Caki2 (cell line): ENCODE results near the gene KCNG4. TPM values are rescaled to one million over a fixed set of nuclear protein-coding genes. Genes with fewer than 3 reads are reported as not detected.

ENCODE experiments used
- DNase-seq: peaks from one replicate; pipeline ENCODE4 v3.0.0-alpha.2; 2015; ENCODE audit warnings: low read depth
- in situ Hi-C: cut with HindIII; loops from 2 replicates; pipeline ENCODE4 v1.10.0; 2016; ENCODE audit warnings: low sequenced_read_pairs, low pct_unique_long_range_greater_than_20kb, mixed read lengths
- total RNA-seq: library from RNA; depleted of rRNA; stranded (reverse); fragments of >200 nt; shearing (Covaris generic); gene quantifications from 2 replicates; pipeline ENCODE4 v1.2.3, GENCODE V29; 2014; ENCODE audit warnings: low replicate concordance

The KCNG4 gene
- total RNA-seq, 1 experiment from 2014 or later: not detected

DNA sequence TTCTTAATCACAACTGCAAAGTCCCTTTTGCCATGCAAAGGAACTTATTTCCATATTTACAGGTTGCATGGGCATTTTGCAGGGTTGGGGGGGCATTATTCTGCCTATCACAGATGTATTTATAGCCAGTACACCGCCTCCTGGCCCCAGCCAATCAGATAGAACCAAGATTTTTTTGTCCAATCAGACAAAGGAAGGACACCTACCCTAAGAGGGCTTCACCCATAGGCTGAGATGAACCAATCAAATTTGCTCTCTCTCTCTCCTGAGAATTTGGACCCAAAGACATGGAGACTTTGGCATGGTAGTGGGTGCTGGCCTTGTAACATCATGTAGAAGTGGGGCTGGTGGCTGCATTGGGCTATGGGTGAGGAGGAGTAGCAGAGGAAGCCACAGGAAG is 3.9 kb upstream of the KCNG4 start:
- in situ Hi-C loops: no loop called here
- DNase-seq: no peak

- in situ Hi-C loops: no loop called here
- DNase-seq: no peak
These were observed 3.0 kb upstream of the KCNG4 start for GRCh38 chr16:84242839-84243238.

GRCh38 chr16:84241778-84242177 is 2.0 kb upstream of the KCNG4 start:
- in situ Hi-C loops: no loop called here
- no peak for DNase-seq

DNA sequence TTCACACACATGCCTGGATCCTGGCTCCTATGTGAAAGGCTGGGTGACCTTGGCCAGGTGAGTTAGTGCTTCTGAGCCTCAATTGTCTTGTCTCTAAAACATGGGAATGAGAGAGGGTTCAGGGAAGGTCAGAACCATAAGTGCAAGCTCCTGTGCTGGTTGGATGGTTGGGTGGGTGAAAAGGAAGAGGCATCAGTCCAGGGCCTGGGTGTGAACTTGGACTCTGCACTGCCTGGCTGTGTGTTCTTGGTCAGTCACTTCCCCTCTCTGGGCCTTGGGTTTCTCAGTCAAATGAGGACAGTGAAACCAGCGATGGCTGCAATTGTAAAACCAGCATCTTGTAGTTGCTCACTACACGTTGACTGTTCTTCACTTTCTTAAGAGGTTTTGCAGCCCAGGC is 643 bp upstream of the KCNG4 start:
- no peak for DNase-seq
- in situ Hi-C loops: no loop called here

DNA sequence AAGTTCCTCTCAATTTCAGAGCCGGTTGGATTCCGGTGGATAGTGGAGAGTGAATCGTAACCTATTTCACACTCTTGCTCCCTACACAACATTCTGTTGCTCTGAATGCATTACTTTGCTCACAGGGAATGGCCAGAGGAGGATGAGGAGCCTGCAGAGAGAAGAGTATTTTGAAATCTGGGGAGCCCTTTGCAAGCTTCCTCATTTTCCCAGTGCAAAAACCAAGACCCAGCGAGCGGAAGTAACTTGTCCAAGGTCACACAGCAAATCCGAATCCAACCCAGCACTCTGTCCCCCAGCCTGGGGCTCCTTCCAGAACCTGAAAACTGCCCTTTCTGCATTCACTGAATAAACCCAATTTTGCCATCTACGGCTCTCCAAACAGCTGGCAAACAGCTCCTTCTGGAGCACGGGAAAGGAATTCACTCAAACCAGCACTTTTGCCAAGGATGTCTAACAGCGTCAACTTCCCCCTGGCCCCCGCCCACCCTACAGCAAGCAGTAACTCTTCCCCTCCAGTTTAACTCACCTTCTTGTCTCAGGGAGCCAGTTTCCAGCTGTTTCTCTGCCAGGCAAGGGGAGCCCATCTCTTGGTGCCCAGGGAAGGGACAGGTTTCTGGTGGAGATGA is 557 bp downstream of the KCNG4 start:
- no peak for DNase-seq
- in situ Hi-C loops: no loop called here

GRCh38 chr16:84237994-84238750 is 1.6 kb downstream of the KCNG4 start:
- in situ Hi-C loops: no loop called here
- no peak for DNase-seq

DNA sequence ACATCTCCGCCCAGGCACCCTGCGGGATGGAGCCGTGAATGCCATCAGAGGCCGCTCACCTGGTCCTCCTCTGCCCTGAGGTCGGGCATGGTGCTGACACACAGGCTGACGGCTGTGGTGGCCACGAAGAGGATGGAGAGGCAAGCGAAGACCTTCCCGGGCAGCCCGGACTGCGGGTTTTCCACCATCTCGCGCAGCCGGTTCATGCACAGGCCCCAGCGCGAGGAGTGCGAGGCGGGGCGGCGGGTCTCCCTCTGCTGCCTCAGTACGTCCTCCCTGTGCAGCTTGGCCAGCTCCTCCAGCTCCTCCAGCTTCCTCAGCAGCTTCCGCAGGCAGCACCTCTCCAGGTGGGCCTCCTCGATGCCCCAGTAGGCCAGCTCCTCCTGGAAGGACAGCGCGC is 3.1 kb downstream of the KCNG4 start:
- in situ Hi-C loops: no loop called here

DNA sequence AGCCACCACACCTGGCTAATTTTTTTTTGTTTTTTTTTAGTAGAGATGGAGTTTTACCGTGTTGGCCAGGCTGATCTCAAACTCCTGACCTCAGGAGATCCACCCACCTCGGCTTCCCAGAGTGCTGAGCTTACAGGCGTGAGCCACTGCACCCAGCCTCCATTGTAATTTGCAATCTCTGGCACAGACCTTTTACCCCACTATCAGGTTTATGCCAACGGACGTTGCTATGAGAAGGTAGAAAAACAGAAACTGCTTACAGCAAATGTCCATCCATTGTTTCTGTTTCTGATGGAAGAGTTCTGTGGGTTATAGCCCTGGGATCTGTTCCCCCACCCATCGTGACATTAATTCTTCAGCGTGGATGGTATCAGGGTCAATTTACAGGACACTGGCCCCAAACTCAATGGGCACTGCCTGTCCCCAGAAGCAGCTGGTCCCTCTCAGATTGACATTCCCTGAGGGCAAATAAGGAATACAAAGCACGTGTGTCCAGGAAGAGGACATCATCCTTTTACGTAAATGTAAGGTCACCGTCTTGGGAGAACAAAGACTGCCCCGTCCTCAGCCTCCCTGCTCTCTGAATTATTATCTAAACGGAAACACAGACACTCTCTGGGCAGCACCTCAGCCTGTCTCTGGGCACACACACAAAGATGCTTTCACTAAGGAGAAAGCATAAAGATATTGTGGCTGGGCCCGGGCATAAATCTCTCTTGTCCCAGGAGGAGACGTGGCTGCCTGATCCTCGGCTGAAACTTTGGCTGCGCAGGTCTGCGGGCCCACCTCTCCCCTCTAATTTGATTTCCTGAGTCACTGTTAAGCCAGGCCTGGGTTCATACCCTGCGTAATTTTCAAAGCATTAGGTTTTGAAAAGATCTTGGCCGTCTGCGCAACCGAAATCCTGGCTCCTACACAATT is 5.2 kb downstream of the KCNG4 start:
- in situ Hi-C loops: no loop called here
- no peak for DNase-seq

More for the DNA sequence above, 3.1 kb downstream of the KCNG4 start:
- DNase-seq: no peak

GRCh38 chr16:84233748-84234147 is 6.1 kb downstream of the KCNG4 start:
- in situ Hi-C loops: no loop called here
- no peak for DNase-seq

DNA sequence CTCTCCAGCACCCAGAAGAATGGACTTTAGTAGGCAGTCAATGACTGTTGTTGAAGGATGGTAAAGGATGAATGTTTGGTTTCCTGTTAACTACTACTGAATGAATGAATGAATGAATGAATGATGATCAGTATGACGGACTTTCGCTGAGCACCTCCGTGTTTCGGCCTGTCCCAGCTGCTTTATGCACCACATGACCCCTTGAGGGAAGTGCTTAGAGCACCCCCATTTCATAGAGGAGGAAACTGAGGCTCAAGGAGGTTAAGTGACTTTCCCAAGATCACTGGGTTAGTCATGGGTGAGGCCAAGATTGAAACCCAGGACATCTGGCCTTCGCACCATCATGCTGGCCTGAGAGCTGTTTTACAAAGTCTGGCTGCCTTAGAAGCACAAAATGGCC is 6.8 kb downstream of the KCNG4 start:
- in situ Hi-C loops: no loop called here
- no peak for DNase-seq

- in situ Hi-C loops: no loop called here
- no peak for DNase-seq
These were observed 7.8 kb downstream of the KCNG4 start for GRCh38 chr16:84232060-84232459.

DNA sequence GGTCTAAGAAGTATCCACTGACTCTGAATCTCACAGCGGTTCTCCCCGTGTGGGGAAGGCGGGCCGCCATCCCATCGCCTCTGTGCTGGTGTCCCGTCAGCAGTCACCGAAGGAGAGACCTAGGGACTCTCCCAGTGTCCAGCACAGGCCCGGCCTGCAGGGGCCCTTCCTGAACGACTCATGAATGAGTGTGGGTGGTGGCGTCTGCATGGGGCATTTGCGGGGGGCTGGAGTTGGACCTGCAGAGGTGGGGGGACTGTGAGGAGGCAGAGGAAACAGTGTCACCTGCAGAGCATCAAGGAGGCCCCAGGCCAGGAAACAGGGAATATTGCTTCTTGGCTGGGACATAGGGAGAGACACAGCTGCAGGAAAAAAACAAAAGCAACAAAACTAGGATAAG is 10.3 kb downstream of the KCNG4 start:
- no peak for DNase-seq
- in situ Hi-C loops: no loop called here

DNA sequence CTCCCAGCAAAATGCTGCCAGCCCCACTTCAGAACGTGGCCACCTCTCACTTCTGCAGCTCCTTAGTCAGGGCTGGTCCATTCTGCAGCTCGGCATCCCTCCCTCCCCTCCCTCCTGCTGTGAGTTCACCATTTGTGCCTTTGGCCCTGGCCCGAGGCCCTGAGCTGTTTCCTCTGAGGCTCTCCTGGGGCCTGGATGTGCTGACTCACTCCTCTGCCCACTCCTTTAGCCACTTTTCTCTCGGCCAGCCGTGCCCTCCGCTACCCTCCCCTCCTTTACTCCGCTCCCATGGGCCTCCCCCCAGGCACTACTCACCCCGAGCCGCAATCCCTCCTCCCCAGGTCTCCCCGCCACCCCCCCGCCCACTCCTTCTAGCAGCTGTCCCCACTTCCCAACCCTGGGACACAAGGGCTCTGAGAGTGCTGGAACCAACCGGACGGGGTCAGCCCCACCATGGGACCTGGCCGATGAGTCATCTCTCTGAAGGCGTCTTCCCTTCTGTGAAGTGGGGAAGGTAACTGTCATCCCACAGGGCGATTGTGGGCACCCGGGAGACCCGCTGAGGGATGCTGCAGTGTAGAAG is 11.5 kb downstream of the KCNG4 start:
- peak; percentile 89 for DNase-seq
- in situ Hi-C loops: no loop called here

DNA sequence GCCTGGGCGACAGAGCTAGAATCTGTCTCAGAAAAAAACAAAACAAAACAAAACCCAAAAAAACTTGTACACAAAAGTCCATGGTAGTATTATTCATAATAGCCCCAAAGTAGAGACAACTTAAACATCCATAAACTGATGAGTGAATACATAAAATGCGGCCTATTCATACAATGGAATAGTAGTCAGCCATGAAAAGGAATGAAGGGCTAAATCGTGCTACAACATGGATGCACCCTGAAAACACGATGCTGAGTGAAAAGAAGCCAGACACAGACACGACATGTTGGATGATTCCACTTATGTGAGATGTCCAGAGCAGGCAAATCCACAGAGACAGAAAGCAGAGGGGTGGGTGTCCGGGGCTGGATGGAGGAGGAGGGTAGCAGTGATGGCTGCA is 12.3 kb downstream of the KCNG4 start:
- no peak for DNase-seq
- in situ Hi-C loops: no loop called here

DNA sequence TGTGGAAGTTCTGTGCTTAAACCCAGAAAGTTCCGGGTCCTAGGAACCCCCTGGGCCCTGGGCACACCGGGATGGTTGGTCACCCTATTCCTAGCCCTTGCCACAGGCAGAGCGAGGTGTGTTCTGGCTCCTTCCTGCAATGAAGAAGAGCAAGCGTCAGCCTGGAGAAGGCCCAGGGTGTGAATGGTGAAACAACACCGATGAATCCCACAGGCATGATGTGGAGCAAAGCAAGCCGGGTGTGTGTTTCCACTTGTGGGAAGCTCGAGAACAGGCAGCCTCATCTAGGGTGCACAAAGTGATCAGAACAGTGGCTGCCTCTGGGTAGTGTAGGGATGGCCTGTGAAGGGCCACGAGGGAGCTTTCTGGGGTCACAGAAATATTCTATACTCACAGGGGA is 13.8 kb downstream of the KCNG4 start:
- in situ Hi-C loops: no loop called here
- DNase-seq: no peak

DNA sequence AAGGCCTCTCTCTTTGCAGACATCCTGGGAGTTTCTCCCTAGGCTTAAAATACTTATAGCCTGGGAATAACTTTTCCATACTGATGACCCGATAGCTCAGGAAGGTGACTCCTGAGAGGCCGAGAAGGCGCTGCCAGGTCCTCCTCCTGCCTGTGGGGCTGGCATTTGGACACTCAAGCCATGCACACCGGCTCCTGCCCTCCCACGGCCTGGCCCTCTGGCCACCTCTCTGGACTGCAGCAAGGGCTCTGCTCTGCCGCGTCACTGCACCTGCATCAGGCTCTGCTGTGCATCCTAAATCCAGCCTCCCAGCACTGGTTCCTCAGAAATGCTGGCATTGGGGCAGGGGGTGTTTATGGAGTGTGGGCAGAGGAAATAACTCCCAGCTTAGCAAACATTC is 14.2 kb downstream of the KCNG4 start:
- no peak for DNase-seq
- in situ Hi-C loops: no loop called here

DNA sequence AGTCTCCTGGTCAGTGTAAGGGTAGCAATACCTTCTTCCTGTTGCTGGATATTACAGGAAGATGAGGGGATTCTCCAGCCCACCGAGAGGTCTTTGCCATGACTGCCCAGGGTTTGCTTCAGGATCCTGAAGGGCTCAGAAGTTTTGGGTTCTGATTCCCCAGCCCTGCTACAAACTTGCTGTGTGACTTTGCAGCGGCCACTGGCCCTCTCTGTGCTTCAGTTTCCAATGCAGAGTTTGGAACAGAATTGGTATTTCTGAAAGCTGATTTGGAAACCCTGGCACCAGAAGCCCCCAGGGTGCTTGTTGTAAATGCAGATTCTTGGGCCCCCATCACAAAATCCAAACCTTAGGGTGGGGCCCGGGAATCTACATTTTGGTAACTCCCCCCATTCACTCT is 14.7 kb downstream of the KCNG4 start:
- in situ Hi-C loops: no loop called here
- no peak for DNase-seq

- in situ Hi-C loops: no loop called here
- DNase-seq: no peak
These were observed 15.3 kb downstream of the KCNG4 start for GRCh38 chr16:84224554-84224953.

DNA sequence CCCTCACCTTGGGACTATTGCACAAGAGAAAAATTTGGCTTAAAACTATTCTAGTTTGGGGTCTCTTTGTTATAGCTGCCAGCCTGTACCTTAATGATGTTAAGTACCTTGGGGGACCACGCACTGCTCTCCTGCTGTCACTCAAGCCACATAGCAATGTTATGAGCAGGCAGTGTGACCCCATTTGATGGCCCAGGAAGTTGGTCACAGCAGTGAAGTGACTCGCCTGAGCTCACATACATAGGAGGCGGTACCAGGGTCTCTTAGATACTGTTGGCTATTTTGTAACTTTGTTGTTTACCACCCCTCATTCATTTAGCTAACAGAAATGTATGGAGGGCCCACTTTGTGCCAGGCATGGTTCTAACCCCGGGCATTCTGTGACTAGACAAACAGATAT is 16.4 kb downstream of the KCNG4 start:
- in situ Hi-C loops: no loop called here
- no peak for DNase-seq
